GM18517 (cell line): ENCODE measurements around the gene ARHGAP15.
A peak's percentile ranks its signal among the peaks of the same experiment; 100 is the strongest.

Source experiments
- ATAC-seq: cut with Tn5 transposase; IDR thresholded peaks from one replicate; pipeline ENCODE4 v1.9.1; 2021; ENCODE audit warnings: mild to moderate bottlenecking, moderate library complexity; ENCODE audit not compliant: unreplicated experiment

ARHGAP15 gene

GRCh38 chr2:143434445-143434844, 305.2 kb downstream of the ARHGAP15 start:
- no peak for ATAC-seq

GRCh38 chr2:143435131-143435530, 305.9 kb downstream of the ARHGAP15 start:
- no peak for ATAC-seq

- ATAC-seq, result no peak
Measured at GRCh38 chr2:143436951-143437350, 307.7 kb downstream of the ARHGAP15 start.

GRCh38 chr2:143440411-143441012, 311.3 kb downstream of the ARHGAP15 start:
- no peak for ATAC-seq

GRCh38 chr2:143442193-143442592, 313.0 kb downstream of the ARHGAP15 start:
- ATAC-seq, result no peak

- peak; percentile 87 for ATAC-seq
Measured at GRCh38 chr2:143451642-143452281, 322.5 kb downstream of the ARHGAP15 start.

GRCh38 chr2:143452817-143453451, 323.7 kb downstream of the ARHGAP15 start:
- ATAC-seq, result no peak

GRCh38 chr2:143453981-143454511, 324.8 kb downstream of the ARHGAP15 start:
- ATAC-seq, result no peak

GRCh38 chr2:143455317-143455716, 326.1 kb downstream of the ARHGAP15 start:
- no peak for ATAC-seq

GRCh38 chr2:143458258-143459190, 329.3 kb downstream of the ARHGAP15 start:
- no peak for ATAC-seq

- ATAC-seq, result no peak
Measured at GRCh38 chr2:143460382-143460781, 331.2 kb downstream of the ARHGAP15 start.

- peak; percentile 66 for ATAC-seq
Measured at GRCh38 chr2:143463719-143464118, 334.5 kb downstream of the ARHGAP15 start.

GRCh38 chr2:143466391-143466790, 337.2 kb downstream of the ARHGAP15 start:
- no peak for ATAC-seq

- no peak for ATAC-seq
Measured at GRCh38 chr2:143467011-143467410, 337.8 kb downstream of the ARHGAP15 start.

GRCh38 chr2:143468341-143468888, 339.2 kb downstream of the ARHGAP15 start:
- ATAC-seq, result peak; percentile 64

GRCh38 chr2:143469323-143469722, 340.1 kb downstream of the ARHGAP15 start:
- ATAC-seq, result no peak

GRCh38 chr2:143471550-143471949, 342.3 kb downstream of the ARHGAP15 start:
- no peak for ATAC-seq

GRCh38 chr2:143473216-143473615, 344.0 kb downstream of the ARHGAP15 start:
- no peak for ATAC-seq

GRCh38 chr2:143473820-143474219, 344.6 kb downstream of the ARHGAP15 start:
- ATAC-seq, result no peak

GRCh38 chr2:143474586-143474985, 345.4 kb downstream of the ARHGAP15 start:
- ATAC-seq, result no peak
